Left ventricle myocardium superior (tissue), 1 donor: Measurements from ENCODE around the gene CPB2. TPM values are rescaled to one million over a fixed set of nuclear protein-coding genes. Genes with fewer than 3 reads are reported as not detected.
A peak's percentile ranks its signal among the peaks of the same experiment; 100 is the strongest.

Source experiments
- ATAC-seq: fragments of 200-7000 bp; cut with Tn5 transposase; one replicate; pipeline ENCODE4 v1.9.1; 2020; ENCODE audit warnings: mild to moderate bottlenecking, moderate library complexity
- DNase-seq: peaks from one replicate; pipeline ENCODE4 v3.0.0-alpha.2; 2020
- intact Hi-C: fragments of 100-400 bp; cut with micrococcal nuclease; formaldehyde crosslinking; loops from one replicate; pipeline ENCODE4 v1.11.0; 2022
- total RNA-seq: library from RNA; stranded (reverse); fragmentation: NEBNext Ultra II Directional; extraction: Animal tissue kit (Norgen Biotek cat#: 25700); gene quantifications from one replicate; pipeline ENCODE4 v1.2.1, GENCODE V29; 2021
- donor health status: DM: no; HTN: yes; CAD: no; lungs with severe emphysema.

CPB2 gene
- total RNA-seq, 1 donor from 2014 or later = not detected

- intact Hi-C loops = no loop called here
- no peak for DNase-seq
- no peak for ATAC-seq
Measured at GRCh38 chr13:46071590-46072249, 33.1 kb downstream of the CPB2 start.

DNA sequence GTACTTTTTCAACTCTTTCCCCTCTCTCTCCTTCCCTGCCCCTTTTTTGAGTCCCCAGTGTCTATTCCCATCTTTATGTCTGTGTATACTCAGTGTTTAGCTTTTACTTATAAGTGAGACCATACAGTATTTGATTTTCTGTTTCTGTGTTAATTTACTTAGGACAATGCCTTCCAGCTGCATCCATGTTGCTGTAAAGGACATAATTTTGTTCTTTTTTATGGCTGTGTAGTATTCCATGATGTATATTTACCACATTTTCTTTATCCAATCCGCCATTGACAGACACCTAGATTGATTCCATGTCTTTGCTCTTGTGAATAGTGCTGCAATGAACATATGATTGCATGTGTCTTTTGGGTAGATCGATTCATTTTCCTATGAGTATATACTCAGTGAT lies 41.5 kb downstream of the CPB2 start:
- ATAC-seq = no peak
- DNase-seq = no peak
- intact Hi-C loops = no loop called here

- no peak for DNase-seq
- ATAC-seq = no peak
- intact Hi-C loops = no loop called here
Measured at GRCh38 chr13:46062185-46062584, 42.6 kb downstream of the CPB2 start.

GRCh38 chr13:46059405-46059804 lies 45.4 kb downstream of the CPB2 start:
- ATAC-seq (no peak), DNase-seq (no peak)
- intact Hi-C loops = no loop called here

GRCh38 chr13:46058268-46058667 lies 46.6 kb downstream of the CPB2 start:
- intact Hi-C loops = no loop called here
- ATAC-seq = no peak
- no peak for DNase-seq

DNA sequence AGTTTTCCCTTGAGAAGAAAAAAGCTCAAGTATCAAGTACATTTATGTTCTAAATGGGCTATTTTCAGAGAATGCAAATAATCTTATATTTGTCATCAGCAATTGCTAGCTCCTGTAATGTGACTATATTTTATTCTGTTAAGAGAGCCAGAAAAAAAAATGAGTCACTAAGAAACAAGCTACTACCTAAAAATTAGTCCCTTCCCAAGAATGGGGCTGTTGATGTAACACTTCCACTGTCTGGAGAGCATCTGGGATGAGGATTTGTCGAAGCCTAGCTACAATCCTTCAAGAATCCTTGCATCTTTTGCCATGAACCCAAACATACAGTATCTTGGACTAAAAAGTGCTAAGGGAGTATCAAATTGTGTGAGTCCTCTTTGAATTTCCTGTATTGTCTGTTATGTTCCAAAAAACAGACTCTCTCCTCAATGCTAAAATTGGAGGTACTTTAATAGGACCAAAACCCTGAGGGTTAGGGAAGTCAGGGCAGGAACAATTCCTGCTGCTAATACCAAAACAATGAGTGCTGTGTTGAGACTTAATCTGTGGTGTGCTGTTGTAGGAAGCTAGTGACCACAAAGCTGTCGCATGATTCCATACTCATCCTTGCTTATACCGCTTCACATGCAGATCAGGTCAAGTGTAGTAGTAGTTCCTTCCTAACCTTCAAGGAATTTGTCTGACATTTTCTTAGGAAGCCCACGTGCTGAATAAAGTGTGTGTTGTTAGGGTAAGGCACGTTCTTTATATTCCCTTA lies 47.4 kb downstream of the CPB2 start:
- intact Hi-C loops = no loop called here
- no peak for ATAC-seq

DNA sequence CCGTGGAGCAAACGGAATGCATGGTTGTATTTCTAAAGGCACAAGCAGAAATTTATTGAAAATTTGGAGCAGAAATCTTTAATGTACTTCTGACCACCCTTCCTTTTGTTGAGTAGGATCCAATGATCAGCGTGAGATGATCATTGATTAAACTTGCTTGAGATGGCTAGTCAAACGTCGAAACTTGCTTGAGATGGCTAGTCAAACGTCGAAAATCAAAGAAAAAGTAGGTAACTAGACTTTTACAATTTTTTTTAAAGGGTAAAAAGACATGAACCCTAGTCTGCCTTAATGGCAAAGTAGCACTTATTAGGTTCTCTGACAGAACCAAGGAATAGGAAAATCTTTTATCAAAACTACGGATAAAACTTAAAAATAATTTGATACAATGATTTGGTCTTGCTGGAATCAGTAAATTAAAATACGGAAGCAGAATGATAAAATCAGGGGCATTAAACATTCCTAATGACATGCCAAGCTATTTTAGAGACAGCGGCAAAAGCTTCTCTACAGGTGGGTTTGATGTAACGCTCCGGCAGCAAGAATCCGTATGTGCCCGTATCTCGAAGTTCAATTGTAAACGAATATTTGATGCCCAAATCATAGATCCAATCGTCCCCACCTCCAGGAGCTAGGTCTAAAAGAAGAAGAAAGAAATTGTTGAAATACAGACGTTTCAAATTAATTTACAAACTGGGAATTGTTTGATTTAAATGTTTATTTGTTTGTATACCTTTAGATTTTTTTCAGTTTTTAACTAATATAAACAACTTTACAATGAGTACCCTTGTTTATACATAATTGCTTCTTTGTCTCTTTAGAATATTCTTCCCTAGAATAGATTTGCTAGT lies 51.4 kb downstream of the CPB2 start:
- intact Hi-C loops = no loop called here
- DNase-seq (no peak), ATAC-seq (no peak)

More for the DNA sequence above, 47.4 kb downstream of the CPB2 start:
- DNase-seq = no peak

- ATAC-seq (peak; percentile 100), DNase-seq (peak; percentile 92)
Measured at GRCh38 chr13:46052319-46053161, 52.3 kb downstream of the CPB2 start, which contains the start of gene ZC3H13. Gene ZC3H13 (minus strand): TSS chr13:46052746. CDS start chr13:46045507, 7,239 bp downstream.

GRCh38 chr13:46051968-46052318 lies 52.9 kb downstream of the CPB2 start:
- peak; percentile 20 for ATAC-seq
- intact Hi-C loops = no loop called here
- no peak for DNase-seq

More at GRCh38 chr13:46052319-46053161, 52.3 kb downstream of the CPB2 start, which contains the start of gene ZC3H13:
- intact Hi-C loops = no loop called here

DNA sequence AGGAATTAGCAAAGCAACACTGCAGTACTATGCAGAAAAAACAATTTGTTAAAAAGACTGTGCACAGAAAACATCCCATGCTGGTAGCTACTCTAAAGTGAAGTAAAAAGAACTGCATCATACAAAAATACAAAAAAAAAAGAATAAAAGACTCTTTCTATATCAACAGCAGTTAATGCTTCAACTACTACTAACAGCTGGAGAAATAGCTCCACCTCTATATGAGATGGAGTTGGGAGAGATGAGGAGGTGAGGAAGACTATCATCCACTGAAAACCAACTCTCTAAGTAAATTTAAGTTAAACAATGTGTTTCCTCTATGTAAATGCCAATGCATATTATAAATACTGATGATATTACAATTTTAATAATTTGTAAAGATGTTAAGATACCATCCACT lies 54.1 kb downstream of the CPB2 start:
- intact Hi-C loops = no loop called here
- DNase-seq (no peak), ATAC-seq (no peak)

GRCh38 chr13:46045424-46045823 lies 59.4 kb downstream of the CPB2 start:
- ATAC-seq = no peak
- no peak for DNase-seq
- intact Hi-C loops = no loop called here

- ATAC-seq (no peak), DNase-seq (no peak)
- intact Hi-C loops = no loop called here
Measured at GRCh38 chr13:46043647-46044046, 61.2 kb downstream of the CPB2 start.

- ATAC-seq = no peak
- intact Hi-C loops = no loop called here
- no peak for DNase-seq
Measured at GRCh38 chr13:46041419-46041839, 63.4 kb downstream of the CPB2 start.

DNA sequence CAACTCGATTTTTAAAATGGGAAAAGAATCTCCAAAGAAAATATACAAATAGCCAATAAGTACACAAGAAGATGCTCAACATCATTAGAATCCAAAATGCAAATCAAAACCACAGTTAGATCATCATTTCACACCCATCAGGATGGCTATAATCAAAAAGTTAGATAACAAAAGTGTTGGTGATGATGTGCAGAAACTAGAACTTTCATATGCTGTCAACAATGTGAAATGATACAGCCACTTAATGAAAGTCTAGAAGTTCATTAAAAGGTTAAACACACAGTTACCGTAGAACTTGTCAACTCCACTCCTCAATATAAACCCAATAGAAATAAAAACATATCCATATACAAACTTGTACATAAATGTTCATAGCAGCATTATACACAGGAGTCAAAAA lies 64.1 kb downstream of the CPB2 start:
- no peak for DNase-seq
- intact Hi-C loops = no loop called here
- ATAC-seq = no peak

- ATAC-seq (no peak), DNase-seq (no peak)
- intact Hi-C loops = no loop called here
Measured at GRCh38 chr13:46039411-46040182, 65.2 kb downstream of the CPB2 start.

- intact Hi-C loops = no loop called here
- DNase-seq (no peak), ATAC-seq (no peak)
Measured at GRCh38 chr13:46038296-46038695, 66.5 kb downstream of the CPB2 start.

- intact Hi-C loops = no loop called here
Measured at GRCh38 chr13:46035066-46035465, 69.8 kb downstream of the CPB2 start.

GRCh38 chr13:46032341-46032740 lies 72.5 kb downstream of the CPB2 start:
- DNase-seq = no peak
- intact Hi-C loops = no loop called here
- ATAC-seq = no peak

More at GRCh38 chr13:46035066-46035465, 69.8 kb downstream of the CPB2 start:
- no peak for ATAC-seq
- DNase-seq = no peak
